Ishikawa (cell line): ENCODE measurements around the gene ITPKA.
A peak's percentile ranks its signal among the peaks of the same experiment; 100 is the strongest.

Experiments used
- CEBPB ChIP-seq: IDR thresholded peaks from 2 replicates; pipeline ENCODE4 v1.6.1; 2012
- CREB1 ChIP-seq: IDR thresholded peaks from 2 replicates; pipeline ENCODE4 v1.6.1; 2012; ENCODE audit warnings: low read depth
- EGR1 ChIP-seq: IDR thresholded peaks from 2 replicates; pipeline ENCODE4 v1.6.1; 2012
- FOXM1 ChIP-seq: IDR thresholded peaks from 2 replicates; pipeline ENCODE4 v1.6.1; 2012; ENCODE audit warnings: low read depth, borderline replicate concordance
- RAD21 ChIP-seq: IDR thresholded peaks from 2 replicates; pipeline ENCODE4 v1.6.1; 2012; ENCODE audit warnings: low read depth
- TAF1 ChIP-seq: IDR thresholded peaks from 2 replicates; pipeline ENCODE4 v1.6.1; 2012; ENCODE audit warnings: low read depth, mild to moderate bottlenecking
- TCF12 ChIP-seq: IDR thresholded peaks from 2 replicates; pipeline ENCODE4 v1.6.1; 2012; ENCODE audit warnings: low read depth
- TEAD4 ChIP-seq: IDR thresholded peaks from 2 replicates; pipeline ENCODE4 v1.6.1; 2012
- YY1 ChIP-seq: IDR thresholded peaks from 2 replicates; pipeline ENCODE4 v1.6.1; 2012; ENCODE audit warnings: low read depth
- ZBTB7A ChIP-seq: IDR thresholded peaks from 2 replicates; pipeline ENCODE4 v1.6.1; 2012; ENCODE audit warnings: low read depth
- TF ChIP-seq, protein P1 (sequence below): IDR thresholded peaks from 2 replicates; pipeline ENCODE4 v1.6.1; 2012
- TF ChIP-seq, protein P2 (sequence below): IDR thresholded peaks from 2 replicates; pipeline ENCODE4 v1.6.1; 2012; ENCODE audit warnings: low read depth, mild to moderate bottlenecking

DNA sequence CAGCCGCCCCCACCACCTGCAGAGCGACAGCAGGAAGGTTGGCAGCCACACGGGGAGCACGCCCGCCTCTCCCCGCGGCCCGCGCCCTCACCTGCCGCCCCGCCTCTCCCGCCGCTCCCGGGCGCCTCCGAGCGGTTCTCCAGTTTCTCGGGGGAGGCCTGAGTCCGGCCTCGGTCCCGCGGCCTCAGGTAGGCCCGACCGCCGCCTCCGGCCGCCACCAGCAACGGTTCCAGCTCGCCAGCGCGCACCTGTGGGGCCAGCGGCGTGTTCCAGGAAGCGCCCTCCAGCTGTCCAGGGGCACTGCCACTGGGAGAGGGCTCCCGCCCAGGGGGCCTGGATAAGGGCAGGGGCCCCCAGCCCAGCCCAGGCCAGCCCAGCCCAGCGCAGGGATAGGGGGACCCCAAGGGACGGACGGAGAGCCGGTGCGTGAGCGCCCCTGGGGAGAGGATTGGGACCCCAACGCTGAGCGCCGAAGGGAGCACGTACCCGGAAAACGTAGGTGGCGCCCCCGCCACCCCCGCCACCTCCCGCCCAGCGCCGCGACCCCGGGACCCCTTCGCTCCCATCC lies 17.7 kb downstream of the ITPKA start:
- TF ChIP-seq FOXM1 (no peak), RAD21 (peak; percentile 7; the same call in 1 of the 2 replicates), TCF12 (no peak), TEAD4 (no peak), YY1 (no peak), ZBTB7A (0 out of 2 replicates have a peak, but pooled peaks have one; percentile 18), EGR1 (no peak), CEBPB (no peak), CREB1 (no peak), TAF1 (no peak)
- TF ChIP-seq, protein P1, sequence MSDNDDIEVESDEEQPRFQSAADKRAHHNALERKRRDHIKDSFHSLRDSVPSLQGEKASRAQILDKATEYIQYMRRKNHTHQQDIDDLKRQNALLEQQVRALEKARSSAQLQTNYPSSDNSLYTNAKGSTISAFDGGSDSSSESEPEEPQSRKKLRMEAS: no peak
- TF ChIP-seq, protein P2, sequence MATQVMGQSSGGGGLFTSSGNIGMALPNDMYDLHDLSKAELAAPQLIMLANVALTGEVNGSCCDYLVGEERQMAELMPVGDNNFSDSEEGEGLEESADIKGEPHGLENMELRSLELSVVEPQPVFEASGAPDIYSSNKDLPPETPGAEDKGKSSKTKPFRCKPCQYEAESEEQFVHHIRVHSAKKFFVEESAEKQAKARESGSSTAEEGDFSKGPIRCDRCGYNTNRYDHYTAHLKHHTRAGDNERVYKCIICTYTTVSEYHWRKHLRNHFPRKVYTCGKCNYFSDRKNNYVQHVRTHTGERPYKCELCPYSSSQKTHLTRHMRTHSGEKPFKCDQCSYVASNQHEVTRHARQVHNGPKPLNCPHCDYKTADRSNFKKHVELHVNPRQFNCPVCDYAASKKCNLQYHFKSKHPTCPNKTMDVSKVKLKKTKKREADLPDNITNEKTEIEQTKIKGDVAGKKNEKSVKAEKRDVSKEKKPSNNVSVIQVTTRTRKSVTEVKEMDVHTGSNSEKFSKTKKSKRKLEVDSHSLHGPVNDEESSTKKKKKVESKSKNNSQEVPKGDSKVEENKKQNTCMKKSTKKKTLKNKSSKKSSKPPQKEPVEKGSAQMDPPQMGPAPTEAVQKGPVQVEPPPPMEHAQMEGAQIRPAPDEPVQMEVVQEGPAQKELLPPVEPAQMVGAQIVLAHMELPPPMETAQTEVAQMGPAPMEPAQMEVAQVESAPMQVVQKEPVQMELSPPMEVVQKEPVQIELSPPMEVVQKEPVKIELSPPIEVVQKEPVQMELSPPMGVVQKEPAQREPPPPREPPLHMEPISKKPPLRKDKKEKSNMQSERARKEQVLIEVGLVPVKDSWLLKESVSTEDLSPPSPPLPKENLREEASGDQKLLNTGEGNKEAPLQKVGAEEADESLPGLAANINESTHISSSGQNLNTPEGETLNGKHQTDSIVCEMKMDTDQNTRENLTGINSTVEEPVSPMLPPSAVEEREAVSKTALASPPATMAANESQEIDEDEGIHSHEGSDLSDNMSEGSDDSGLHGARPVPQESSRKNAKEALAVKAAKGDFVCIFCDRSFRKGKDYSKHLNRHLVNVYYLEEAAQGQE: no peak
